DMS79 treated with DMSO at 0.1 percent for 48 hours (cell line): ENCODE results near the gene DARS1.
A peak's percentile ranks its signal among the peaks of the same experiment; 100 is the strongest.

Experiments
- DNase-seq: peaks from one replicate; lab custom pipeline; 2025; lab: John Stamatoyannopoulos, UW

DARS1 gene

DNA sequence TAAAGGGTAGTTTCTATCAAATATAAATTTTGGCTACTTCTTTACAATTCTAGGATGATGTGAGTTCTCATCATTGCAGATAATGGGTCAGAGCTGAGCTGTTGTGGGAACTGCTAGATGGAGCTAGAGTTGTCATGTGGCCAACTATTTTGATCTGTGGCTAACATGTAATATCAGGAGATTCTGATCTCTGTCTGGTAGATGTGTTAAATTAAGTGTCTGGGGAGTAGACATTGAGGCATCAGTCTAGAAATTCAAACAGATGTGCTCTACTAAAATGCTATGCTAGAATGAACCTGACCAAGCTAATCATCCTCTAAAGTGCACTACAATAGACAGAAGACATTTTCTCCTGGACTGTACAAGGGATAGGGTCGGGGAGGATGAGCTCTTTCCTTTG is 30.3 kb upstream of the DARS1 start:
- no peak for DNase-seq

DNA sequence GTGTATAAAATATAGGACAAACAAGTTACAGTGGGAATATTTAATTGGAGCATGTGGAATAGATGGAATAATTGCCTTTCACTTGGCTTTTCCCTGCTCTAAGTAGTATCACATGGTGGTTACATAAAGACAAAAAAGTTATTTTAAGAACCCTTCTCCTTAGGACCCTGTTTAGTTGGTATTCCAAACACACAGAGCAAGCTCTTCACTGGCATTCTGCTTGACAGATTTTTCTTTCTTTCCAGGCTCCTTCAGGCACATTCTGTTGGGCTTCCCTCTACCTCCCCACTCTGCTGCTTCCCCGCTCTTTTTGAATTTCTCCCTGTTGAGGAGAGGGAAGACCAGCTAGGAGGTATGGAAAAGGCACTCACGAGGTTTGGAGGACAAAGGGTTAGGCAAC is 29.0 kb upstream of the DARS1 start:
- no peak for DNase-seq

DNA sequence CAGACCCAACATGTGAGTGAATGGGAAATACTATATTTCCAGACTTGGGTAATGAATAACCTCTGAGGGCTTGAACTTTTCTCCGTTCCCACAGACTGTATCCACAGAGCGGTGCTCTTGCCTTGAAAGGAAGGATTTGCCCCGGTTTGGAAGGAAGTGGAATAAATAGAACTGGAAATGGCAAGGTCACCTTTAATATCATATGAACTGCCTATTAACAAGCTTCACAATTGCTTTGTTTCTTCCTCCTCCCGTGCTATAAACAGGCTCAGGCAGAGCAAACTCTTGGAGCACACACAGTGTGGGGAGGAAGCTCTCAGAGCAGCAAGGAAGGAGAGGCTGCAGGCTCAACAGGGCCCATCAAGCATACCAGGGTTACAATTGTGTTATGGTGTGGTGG is 28.5 kb upstream of the DARS1 start:
- DNase-seq = no peak

DNA sequence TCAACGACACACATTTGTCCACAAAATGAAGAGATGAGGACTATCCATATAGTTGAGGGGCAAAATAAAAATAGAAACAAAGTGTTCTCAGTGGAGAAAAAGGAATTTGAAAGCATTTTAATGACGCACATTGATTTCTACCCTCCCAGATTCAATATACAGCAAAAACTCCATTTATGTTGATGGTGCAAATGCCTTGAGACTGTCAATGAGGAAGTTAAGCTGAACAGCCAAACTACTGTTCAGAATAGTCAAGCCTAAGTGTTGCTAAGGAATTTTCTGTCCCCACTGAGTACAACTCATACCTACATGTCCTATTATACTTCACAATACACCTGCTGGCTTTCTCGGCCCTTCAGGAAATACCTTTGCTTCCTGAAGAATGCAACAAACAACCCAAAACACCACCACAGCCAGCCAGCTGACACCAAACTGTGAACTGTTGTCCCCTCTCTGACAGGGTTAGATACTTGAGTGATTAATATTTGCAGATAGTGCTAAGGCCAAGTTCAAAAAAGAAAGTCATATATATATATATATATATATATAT is 27.8 kb upstream of the DARS1 start:
- no peak for DNase-seq

DNA sequence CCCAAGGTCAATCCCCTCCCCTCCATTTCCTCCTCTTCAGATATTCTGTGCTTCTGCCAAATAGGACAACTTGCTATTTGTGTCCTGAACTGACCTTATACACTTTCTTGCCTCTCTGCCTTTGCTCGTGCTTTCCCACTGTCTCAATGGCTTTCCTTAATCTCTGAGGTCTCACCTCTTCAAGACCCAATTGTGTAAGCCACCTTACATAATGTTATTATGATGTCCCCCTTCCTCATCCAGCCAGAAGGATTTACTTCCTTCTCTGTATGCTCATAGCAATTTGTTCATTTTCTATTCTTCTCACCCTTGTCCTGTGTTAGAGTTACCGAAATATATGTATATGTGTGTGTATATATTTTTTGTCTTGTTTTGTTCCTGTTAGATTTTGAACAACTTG is 26.9 kb upstream of the DARS1 start:
- DNase-seq = no peak

DNA sequence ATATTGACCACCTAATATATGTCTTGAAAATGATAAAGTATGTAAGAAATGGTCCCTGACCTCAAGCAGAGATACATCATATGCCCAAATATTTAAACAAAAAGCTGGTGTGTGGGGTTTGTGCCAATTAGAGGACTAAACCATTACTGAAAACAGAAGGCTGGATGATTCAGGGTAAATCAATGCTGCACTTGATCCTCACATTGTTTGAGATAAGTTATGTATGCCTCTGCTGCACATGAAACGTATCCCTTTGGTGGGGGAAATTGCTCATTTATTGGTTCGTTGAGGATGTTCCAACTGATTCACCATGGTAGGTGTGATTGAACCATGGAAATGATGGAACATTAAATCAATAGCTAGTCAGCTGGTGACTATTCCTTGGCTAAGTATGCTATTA is 24.7 kb upstream of the DARS1 start:
- DNase-seq = no peak

DNA sequence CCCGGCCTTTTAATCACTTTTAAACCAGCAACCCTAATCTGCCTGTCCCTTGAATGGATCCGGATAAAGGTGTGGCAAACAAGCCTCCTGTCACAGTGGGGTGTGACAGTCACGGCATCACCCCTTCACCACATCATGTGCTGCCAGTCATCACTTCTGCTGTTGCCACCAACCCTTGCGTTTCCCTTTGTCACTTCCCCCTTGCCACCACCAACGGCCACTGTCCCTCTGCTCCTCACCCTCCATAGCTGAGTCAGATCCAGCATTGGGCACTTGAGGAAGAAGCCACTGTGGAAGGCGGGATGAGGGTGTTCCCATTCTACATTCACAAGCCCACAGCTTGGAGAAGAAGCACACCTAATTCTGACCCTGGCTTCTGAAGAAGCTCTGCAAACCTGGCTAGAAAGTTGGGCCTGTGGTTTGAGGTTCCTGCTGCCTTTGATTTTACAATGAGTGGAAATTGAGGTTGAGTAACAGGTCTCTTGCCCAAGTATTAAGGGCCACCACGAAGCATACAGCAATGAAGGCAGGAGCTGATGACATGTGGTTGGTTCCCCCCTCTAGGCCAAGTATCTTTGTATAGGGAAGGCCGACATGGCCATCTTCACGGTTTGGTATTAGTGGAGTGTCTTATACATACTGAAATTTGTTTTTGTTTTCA is 22.9 kb upstream of the DARS1 start:
- DNase-seq = no peak

DNA sequence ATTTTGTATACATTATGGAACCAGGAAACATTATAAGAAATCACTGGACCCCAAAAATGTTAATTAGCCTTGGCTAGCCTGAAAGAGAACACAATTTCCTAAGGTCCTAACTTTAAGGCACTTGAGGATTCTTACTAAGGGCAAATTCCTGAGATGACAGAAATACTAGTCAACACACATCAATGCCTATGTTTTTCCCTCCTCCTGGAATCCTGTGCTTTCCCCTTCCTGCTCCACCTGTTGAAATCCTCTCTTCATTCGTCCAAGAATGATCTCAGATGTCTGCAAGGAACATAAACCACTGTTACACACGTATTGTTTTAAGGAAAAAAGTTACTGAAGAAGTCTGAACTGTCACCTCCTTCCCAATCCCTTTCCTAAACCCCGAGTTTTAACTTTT is 21.2 kb upstream of the DARS1 start:
- no peak for DNase-seq

DNA sequence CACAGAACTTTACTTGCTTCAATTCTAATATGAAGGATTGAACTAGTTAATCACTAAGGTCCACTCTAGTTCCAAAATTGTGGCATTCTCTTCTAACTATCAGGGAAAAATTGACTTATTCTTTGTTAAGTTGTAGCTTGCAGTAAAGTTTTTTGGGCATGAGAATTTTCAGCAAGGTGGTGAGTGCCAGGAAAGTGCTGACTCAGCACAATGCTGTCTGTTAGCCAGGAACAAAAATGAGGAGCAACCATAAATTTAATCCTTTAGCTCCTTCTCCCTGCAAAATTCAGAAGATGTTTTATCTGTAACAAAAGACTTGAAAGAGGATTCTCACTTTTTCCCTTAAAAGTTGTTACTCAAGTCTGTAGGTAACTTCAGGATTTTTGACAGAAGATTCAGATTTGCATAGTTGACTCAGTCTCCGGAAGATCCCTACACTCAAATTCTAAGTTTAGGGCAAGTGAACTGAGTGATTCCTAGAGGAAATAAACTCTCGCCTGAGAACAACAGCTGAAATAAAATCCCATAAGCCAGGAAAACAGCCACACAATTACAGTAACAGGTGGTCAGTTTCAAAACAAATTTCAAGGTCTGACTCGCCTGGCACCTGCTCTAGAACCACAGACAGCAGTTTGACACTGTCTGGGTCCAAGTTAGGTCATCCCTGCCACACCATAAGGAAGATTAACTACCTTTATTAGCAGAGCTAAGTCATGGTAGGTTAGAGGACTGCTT is 20.2 kb upstream of the DARS1 start:
- DNase-seq = no peak

DNA sequence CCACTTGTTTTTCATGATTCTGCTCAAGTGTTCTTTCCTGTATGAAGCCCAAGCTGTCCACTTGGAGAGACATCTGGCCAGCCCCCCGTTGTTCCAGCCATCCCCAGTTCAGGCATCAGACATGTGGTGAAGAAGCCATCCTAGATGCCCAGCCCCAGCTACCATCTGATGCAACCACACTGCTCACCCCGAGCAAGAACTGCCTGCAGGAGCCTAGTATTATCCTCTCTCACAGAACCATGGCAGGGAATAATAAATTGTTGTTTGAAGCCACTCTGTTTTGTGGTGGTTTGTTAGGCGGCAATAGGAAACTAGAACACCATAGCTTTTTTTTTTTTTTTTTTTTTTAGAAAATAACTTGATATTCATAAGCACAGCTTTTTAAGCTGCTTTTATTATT is 19.5 kb upstream of the DARS1 start:
- DNase-seq = no peak

DNA sequence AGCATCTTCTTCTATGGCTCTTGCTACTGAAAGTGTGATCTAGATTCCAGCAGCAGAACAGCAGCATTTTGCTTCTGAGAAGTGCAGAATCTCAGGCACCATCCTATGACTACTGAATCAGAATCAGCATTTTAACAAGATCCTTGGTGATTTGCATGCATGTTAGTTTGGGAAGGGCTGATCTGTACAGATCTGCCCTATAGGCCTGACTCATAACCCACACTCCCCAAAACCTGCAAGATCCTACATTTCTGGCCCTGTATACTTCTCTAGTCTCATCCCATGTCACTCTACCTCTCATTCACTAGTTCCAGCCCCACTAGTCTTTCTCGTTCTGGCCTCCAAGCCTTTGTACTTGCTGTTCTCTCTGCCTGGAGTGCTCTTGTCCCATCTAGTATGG is 15.7 kb upstream of the DARS1 start:
- DNase-seq = no peak

DNA sequence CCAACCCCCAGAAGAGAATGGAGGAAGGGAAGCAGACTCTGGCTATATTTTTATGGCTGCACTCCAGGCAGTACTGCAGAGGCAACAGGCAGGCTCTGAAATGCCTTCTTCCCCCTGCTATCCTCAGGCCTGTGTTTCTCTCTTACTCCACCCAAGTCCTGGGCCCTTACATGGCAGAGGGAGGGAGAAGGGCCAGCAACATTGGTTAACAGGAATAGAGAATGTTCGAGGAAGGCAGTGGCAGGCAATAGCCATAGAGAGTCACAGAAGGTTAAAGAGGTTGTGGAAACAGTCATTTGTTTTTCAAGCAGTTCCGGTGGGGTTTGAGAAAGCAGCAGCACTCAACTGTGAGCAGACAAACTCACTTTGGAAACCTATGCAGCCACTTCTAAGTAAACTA is 15.1 kb upstream of the DARS1 start:
- no peak for DNase-seq

DNA sequence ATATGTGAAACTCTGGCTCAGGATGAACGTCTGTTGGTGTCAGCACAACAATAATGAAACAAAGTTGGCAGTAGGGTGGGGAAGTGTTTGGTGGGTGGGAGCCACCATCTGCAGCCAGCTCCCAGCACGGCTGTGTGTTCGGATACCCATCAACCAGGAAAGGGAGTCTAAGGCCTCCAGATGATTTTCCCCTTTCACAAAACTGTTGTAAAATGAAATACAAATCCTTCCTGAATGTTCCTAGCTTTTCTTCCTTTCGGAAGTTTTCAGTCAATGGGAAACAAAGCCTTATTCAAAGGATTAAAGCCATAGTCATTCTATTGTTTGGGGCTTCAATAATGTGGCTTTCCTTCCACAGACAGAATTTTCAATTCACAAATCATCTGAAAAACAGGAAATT is 14.5 kb upstream of the DARS1 start:
- no peak for DNase-seq

DNA sequence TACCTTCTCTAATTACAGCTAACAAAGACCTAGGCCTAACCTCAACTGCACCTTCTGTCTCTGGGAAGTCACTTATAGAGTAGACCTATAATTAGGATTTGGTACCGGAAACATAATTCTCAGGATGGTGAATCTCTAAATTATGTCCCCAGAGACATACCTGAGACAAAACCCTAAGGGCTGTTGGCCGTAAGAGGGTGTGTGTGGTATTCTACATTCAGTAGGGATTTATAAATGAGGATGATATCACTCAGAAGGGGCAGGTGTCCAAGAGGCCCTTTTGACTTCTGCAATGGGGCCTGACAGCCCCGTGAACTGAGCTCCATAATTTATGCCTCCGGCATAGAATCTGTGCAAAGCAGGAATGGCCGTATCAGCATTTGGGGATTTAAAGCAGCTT is 13.5 kb upstream of the DARS1 start:
- no peak for DNase-seq

DNA sequence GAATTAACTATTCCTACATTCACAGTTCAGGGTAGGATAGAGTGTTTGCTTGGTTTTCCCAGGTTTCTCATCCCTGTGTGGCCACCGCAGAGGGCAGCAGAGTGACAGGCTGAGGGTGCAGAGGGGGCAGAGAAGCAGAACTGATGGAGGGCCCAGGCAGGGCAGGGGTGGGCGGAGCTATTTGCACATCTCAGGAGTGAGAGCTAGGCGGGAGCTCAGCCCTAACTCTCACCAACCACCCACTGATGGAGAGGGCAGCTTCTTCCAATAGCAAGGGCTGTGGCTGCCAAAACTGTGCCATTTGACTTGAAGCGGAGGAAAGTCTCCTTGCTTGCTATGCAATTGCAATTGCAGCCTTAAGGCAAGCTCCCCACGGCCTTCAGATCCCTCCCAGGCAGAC is 12.0 kb upstream of the DARS1 start:
- no peak for DNase-seq

DNA sequence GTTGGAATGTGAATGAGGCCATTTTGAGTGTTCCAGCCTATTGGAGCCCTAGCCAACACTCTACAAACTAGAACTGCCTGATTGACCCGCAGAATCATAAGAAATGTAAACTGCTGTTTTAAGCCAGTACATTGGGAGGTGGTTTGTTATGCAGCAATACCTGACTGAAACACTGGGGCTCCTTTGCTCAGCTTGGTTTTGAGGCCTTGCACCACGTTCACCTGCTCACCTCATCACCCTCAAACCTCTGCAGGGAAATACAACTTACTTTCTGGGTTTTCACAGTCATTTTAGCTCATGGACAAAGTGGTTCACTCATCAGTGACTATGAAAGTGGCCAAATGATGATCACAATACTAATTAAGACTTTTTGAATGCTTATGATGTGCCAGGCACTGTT is 10.9 kb upstream of the DARS1 start:
- DNase-seq = no peak

DNA sequence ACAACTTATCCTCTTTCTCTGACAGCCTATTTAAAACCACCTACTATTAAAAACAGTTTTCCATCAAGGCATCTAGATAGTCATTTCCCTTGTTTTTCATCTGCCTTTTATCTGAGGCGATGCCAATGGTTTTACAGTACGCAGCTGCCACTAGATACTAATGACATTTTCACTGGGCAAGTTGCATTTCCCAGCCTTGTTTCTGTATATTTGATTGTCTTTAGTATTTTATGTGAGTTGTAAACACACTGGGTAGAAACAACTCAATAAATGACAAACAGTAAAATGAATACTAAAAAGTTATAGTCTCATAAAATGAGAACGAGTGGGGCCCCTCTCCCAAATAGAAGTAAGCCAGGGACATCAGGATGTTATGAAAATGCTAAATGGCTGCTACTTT is 8.9 kb upstream of the DARS1 start:
- DNase-seq = no peak

DNA sequence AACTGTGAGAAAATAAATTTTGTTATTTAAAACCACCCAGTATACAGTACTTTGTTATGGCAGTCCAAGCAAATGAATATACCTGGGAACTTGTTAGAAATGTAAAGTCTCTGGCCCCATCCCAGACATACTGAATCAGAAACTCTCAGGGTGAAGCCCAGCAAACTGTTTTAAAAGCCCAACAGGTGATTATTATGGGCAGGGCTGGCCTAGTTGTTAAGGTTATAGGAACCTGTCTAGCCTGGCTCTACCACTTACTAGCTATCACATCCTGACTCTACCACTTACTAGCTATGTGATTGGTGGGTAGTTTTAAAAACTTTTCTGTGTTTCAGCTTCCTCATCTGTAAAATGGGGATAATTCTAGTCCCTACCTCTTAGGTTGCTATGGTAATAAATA is 8.0 kb upstream of the DARS1 start:
- DNase-seq = no peak

DNA sequence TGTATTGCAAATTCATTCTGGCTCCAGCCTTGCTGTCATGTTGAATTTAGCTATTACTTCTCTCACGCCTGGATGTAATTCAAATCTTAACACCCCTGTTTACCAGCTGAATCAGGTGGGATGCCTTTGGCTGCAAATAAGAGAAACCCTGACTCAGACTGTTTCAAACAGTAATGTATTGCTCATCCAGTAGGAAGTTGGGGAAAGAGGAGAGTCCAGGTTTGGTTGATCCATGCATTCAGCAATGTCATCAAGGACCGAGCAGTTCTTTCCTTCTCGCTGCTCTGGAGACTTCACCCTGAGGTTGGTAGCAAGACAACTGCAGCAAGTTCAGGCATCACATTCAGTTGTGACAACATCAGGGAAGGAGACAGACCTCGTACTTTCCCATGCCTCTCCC is 6.4 kb upstream of the DARS1 start:
- no peak for DNase-seq

DNA sequence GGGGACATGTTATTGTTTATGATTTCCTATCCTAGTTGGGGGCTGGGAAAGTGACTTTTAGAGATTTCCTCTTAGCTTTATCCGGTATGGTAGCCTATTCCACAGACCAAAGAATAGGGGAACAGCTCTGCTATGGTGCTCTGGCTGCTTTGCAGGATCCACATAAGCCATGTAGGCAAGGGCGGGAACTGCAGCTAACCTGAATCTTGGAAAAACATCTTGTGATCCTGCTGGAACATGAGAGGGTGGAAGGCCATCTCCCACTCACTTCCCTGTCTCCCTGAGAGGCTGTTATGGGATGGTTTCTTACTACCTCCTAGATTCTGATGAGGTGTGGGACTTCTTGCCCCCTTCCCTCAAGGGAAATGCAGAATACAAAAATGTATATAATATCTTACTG is 2.0 kb upstream of the DARS1 start:
- DNase-seq = no peak

DNA sequence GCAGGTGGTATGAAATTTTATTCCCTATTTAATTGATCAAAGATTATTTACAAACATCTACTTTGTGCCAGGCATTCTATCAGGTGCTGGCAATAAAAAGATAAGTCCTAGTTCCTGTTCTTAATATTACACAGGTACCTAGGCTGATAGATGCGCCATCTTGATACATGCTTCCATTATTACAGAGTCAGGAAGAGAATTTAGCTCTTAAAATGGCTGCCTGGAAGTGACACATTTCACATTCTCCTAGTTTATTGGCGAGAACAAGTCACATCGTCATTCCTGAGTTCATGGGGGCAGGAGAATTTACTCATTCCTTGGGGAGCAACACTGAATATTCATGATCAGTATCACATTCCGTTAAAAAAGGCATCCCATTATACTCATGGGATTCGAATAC is 1.1 kb upstream of the DARS1 start:
- DNase-seq = peak; percentile 26

DNA sequence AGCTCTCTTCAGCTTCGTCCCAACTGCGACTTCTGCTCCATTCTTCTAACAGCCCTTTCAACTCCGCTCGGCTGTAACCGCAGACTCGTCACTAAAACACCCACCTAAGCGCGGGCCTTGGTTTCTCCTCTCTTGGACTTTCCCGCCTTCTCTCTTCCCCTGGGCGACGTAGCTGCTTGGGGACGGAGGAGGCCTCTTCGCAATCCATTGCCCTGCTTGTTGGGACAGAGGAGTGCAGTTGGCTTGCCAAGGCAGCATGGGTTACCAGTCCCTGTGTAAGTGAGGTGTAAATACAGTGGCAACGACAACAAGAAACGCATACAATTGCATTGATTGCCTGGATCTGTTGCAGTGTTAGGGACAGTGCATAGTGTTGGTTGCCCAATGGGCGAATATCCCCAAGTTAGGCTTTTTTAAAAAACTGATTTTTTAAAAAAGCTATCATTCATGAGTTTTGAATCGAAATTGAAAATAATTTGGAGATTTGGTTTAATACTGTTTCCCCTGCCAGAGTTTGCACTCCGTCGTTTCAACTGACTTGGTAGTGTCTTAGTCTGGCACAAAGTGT is 484 bp upstream of the DARS1 start:
- DNase-seq = no peak

DNA sequence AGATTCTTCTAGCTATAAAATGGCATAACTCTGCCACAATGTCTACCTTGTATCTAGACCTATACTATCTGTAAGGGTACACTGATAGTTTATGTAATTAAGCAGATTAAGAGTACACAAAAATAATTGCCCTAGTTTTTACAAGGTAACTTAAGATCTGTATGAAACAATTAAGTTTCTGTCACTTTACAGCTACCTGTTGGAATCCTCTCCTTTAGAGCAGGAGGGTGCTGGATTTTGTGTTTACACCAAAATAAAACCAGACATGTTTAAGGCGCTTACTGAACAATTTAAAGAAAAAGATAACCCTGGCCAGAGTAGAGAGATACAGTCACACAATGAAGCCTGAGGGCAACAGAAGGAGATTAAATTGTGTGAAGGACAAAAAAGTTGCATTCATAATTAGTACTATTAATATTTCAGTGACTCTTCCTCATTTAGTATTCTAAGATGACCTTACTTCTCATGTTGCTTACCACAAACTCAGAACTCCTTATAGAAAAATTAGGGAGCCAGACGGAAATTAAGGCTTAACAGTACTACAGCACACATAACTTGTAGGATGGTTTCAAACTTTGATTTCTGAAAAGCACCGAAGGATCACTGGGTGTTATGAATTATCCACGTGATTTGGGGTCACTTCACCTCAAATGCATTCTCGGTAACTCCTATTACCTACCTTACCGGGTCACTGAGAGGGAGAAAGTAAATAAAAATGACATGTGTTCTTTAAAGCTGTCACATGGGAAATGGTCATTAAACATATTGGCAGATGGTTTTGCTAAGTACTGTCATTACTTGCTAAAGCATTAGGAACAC is 1.0 kb downstream of the DARS1 start:
- DNase-seq = no peak
